CD4-positive, alpha-beta memory T cell (primary cell): ENCODE measurements around the gene DNAJA2. TPM values are rescaled to one million over a fixed set of nuclear protein-coding genes. Genes with fewer than 3 reads are reported as not detected.

ENCODE experiments used
- CTCF ChIA-PET: fragments of 350-600 bp; sonication (Branson Sonifier 250); formaldehyde crosslinking; loops from one replicate; lab custom pipeline; 2021; ENCODE audit warnings: inconsistent platforms; ENCODE audit not compliant: partially characterized antibody; lab: Charles Lee
- POLR2A ChIA-PET: fragments of 350-600 bp; sonication (Branson Sonifier 250); formaldehyde crosslinking; loops from one replicate; lab custom pipeline; 2021; ENCODE audit not compliant: partially characterized antibody; lab: Charles Lee
- DNase-seq, 5 donors: peaks; one replicate each; pipeline versions ENCODE4 v3.0.0 to v3.0.0-alpha.2; 2020 to 2022; ENCODE audit warnings: mixed read lengths in 1 of 5
- H3K27ac ChIP-seq: one replicate; pipeline ENCODE4 v1.7.0; 2013; ENCODE audit warnings: low read depth, low read length
- H3K27me3 ChIP-seq: 2 replicates; pipeline ENCODE4 v1.7.0; 2013; ENCODE audit warnings: mild to moderate bottlenecking, low read length, moderate library complexity; ENCODE audit not compliant: insufficient read depth
- H3K36me3 ChIP-seq: 2 replicates; pipeline ENCODE4 v1.7.0; 2013; ENCODE audit warnings: mild to moderate bottlenecking, low read length, moderate library complexity; ENCODE audit not compliant: insufficient read depth
- H3K4me1 ChIP-seq: 2 replicates; pipeline ENCODE4 v1.7.0; 2013; ENCODE audit warnings: mild to moderate bottlenecking, low read length, moderate library complexity; ENCODE audit not compliant: insufficient read depth
- H3K4me3 ChIP-seq, 2 donors: one replicate each; pipeline ENCODE4 v1.7.0; 2013; ENCODE audit warnings: low read length in 2 of 2, mild to moderate bottlenecking in 1 of 2
- H3K9me3 ChIP-seq, 2 donors: one replicate each; pipeline ENCODE4 v1.7.0; 2013; ENCODE audit warnings: low read length in 2 of 2, control low read depth in 1 of 2; ENCODE audit not compliant: control insufficient read depth in 1 of 2
- H3K27ac Mint-ChIP-seq, 7 donors: one replicate each; pipeline ENCODE4 v1.8.0; 2020 to 2021; ENCODE audit warnings: mixed read lengths in 7 of 7, mild to moderate bottlenecking in 6 of 7, inconsistent platforms in 3 of 7, moderate library complexity in 3 of 7
- H3K27me3 Mint-ChIP-seq, 2 donors: one replicate each; pipeline ENCODE4 v1.8.0; 2020 to 2021; ENCODE audit warnings: mixed read lengths in 2 of 2
- H3K36me3 Mint-ChIP-seq, 2 donors: one replicate each; pipeline ENCODE4 v1.8.0; 2020 to 2021; ENCODE audit warnings: mixed read lengths in 2 of 2, inconsistent platforms in 1 of 2, mild to moderate bottlenecking in 1 of 2
- H3K4me1 Mint-ChIP-seq, 4 donors: one replicate each; pipeline ENCODE4 v1.8.0; 2020 to 2021; ENCODE audit warnings: mixed read lengths in 4 of 4, mild to moderate bottlenecking in 1 of 4
- H3K4me3 Mint-ChIP-seq, 8 donors: one replicate each; pipeline ENCODE4 v1.8.0; 2020 to 2021; ENCODE audit warnings: mixed read lengths in 8 of 8, mild to moderate bottlenecking in 7 of 8, moderate library complexity in 6 of 8, inconsistent platforms in 3 of 8
- H3K9me3 Mint-ChIP-seq, 8 donors: one replicate each; pipeline ENCODE4 v1.8.0; 2020 to 2021; ENCODE audit warnings: mixed read lengths in 8 of 8, mild to moderate bottlenecking in 5 of 8, inconsistent platforms in 3 of 8, moderate library complexity in 1 of 8
- intact Hi-C: fragments of 100-400 bp; cut with micrococcal nuclease; formaldehyde crosslinking; loops from one replicate; pipeline ENCODE4 v1.15.1; 2023
- polyA plus RNA-seq, 2 donors: library from polyadenylated mRNA; unstranded; fragments of 300-500 nt; fragmentation: Illumina TruSeq; gene quantifications; one replicate each; pipeline ENCODE4 v1.2.3, GENCODE V29; 2021
- total RNA-seq, 2 experiments: library from RNA; stranded (reverse); gene quantifications; one replicate each; pipeline ENCODE4 v1.2.3, GENCODE V29; 2021

Gene DNAJA2
- total and polyA plus RNA-seq, 4 experiments from 2014 or later, result 73.2 to 95.6 (median 79.3) TPM

DNA sequence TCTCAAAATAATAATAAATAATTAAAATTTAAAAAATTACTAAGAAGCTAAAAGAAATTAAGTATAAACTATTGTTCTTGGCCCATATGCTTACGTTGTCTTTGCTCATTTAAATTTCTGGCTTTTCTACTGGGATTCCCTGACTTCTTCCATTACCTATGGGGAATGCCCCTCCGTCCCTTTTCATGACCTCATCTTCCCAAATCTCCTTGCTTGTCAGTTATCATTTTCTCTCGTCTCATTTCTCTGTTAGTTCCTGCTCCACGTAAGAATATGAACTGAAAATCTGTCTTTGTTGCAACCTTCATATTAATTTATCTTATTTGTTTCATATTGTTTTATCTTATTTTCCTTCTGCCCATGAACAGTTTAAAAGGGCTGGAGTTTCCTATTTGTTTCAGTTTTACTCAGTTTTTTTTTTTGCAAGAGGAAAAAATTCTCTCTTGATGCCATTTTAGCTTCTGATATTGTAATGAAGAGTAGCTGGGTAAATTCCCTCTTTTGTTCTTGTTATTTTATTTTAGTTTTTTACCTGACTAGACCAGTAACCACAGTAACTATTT lies 2.5 kb upstream of the DNAJA2 start:
- no peak overlapping the region for H3K27ac ChIP-seq
- H3K4me3 Mint-ChIP-seq, result peak overlapping the region in 6 of 8 donors; percentile 11 to 68 (median 36)
- peak overlapping the region; percentile 74 to 93 (median 90) for H3K27ac Mint-ChIP-seq
- no peaks in the 10 kb centered on the region for H3K9me3 ChIP-seq
- peaks cover 8 to 14% of the 10 kb centered on the region in 2 donors for H3K36me3 Mint-ChIP-seq
- ChIA-PET POLR2A (interaction anchor here (2.5 kb wide), 1 partner anchor 62 kb away, joined by 16 read pairs; no protein-coding TSS in a partner anchor), CTCF (interaction anchor here (1.1 to 2.4 kb wide), 2 partner anchors 28 to 165 kb away, joined by 3 to 5 read pairs; no protein-coding TSS in a partner anchor)
- no peaks in the 10 kb centered on the region for H3K36me3 ChIP-seq
- H3K27me3 ChIP-seq, result no peaks in the 10 kb centered on the region
- no peak for DNase-seq
- intact Hi-C loops, result no loop called here
- H3K4me3 ChIP-seq, result no peak overlapping the region
- H3K4me1 ChIP-seq, result peaks cover 40% of the 10 kb centered on the region
- H3K9me3 Mint-ChIP-seq, result no peaks in the 10 kb centered on the region
- peaks cover 27 to 51% (median 42%) of the 10 kb centered on the region in 4 donors for H3K4me1 Mint-ChIP-seq
- H3K27me3 Mint-ChIP-seq, result no peaks in the 10 kb centered on the region

DNA sequence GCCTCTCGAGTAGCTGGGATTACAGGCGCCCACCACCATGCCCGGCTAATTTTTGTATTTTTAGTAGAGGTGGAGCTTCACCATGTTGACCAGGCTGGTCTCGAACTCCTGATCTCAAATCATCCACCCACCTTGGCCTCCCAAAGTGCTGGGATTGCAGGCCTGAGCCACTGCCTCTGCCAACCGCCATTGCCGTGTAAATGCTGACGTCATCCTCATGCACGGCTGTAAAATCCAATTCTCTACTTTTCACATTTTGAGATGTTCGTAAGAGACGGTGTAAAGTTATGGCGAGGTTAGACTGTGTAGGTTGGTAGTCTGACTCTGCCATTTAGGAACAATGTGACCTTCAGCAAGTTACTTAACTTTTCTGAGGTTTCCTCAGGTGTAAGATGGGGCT lies 1.7 kb upstream of the DNAJA2 start:
- Histone ChIP-seq H3K27ac (no peak overlapping the region), H3K9me3 (no peaks in the 10 kb centered on the region), H3K27me3 (no peaks in the 10 kb centered on the region), H3K4me1 (peaks cover 46% of the 10 kb centered on the region), H3K36me3 (peaks cover 2% of the 10 kb centered on the region), H3K4me3 (no peak overlapping the region)
- no peaks in the 10 kb centered on the region for H3K9me3 Mint-ChIP-seq
- no peaks in the 10 kb centered on the region for H3K27me3 Mint-ChIP-seq
- H3K4me1 Mint-ChIP-seq, result peaks cover 28 to 56% (median 46%) of the 10 kb centered on the region in 4 donors
- ChIA-PET POLR2A (interaction anchor here (0.6 to 2.5 kb wide), 2 partner anchors 8 to 63 kb away, joined by 5 to 16 read pairs; no protein-coding TSS in a partner anchor), CTCF (interaction anchor here (0.7 to 2.4 kb wide), 4 partner anchors 27 to 166 kb away, joined by 3 to 13 read pairs (median 4); no protein-coding TSS in a partner anchor)
- intact Hi-C loops, result no loop called here
- H3K4me3 Mint-ChIP-seq, result peak overlapping the region in 2 of 8 donors; percentile 93 to 94
- peaks cover 10 to 18% of the 10 kb centered on the region in 2 donors for H3K36me3 Mint-ChIP-seq
- H3K27ac Mint-ChIP-seq, result peak overlapping the region; percentile 48 to 100 (median 99)
- no peak for DNase-seq

DNA sequence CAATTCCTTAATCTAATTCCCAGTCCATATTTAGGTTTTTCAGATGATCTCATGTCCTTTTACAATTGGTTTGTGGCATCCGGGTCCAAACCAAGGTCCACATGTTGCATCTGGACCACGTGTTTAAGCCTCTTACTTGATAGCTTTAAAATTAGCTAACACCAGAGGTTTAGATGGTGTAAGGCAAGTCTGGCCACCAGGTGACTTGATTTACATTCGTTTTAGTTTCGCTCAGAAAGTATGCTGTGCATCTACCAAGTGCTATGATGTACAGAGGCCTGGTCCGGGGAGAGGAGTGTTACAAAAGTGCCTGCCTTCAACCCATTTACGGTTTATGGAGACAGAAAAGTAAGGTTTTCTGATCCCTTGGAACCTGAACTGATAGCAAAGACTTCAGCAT lies 878 bp upstream of the DNAJA2 start:
- Mint-ChIP-seq H3K27ac (peak overlapping the region; percentile 95 to 100 (median 99)), H3K36me3 (peaks cover 12 to 23% of the 10 kb centered on the region in 2 donors), H3K27me3 (no peaks in the 10 kb centered on the region), H3K9me3 (no peaks in the 10 kb centered on the region), H3K4me1 (peaks cover 29 to 64% (median 49%) of the 10 kb centered on the region in 4 donors), H3K4me3 (peak overlapping the region; percentile 90 to 94 (median 93))
- ChIA-PET POLR2A (interaction anchor here (0.6 to 2.9 kb wide), 21 partner anchors 9 to 1649 kb away, joined by 3 to 23 read pairs (median 5); partner anchors contain the start of genes C16orf87, ITFG1, LONP2 and NETO2), CTCF (interaction anchor here (0.6 to 2.8 kb wide), 8 partner anchors 9 to 1649 kb away, joined by 3 to 13 read pairs (median 4); partner anchors contain the start of gene NETO2)
- H3K9me3 ChIP-seq, result no peaks in the 10 kb centered on the region
- no peaks in the 10 kb centered on the region for H3K27me3 ChIP-seq
- H3K4me3 ChIP-seq, result peak overlapping the region; percentile 49 to 61
- intact Hi-C loops, result loop anchor here (5.0 kb wide), 1 partner anchor 352 kb away; the partner anchor contains the start of gene SHCBP1
- H3K36me3 ChIP-seq, result peaks cover 7% of the 10 kb centered on the region
- peak in 4 of 5 donors; percentile 28 to 47 (median 37) for DNase-seq
- peak overlapping the region; percentile 91 for H3K27ac ChIP-seq
- peaks cover 54% of the 10 kb centered on the region for H3K4me1 ChIP-seq

- H3K27ac Mint-ChIP-seq, result peak overlapping the region; percentile 95 to 100 (median 99)
- H3K27me3 ChIP-seq, result no peaks in the 10 kb centered on the region
- CTCF ChIA-PET, result interaction anchor here (0.6 to 2.8 kb wide), 9 partner anchors 8 to 1650 kb away, joined by 3 to 13 read pairs (median 4); partner anchors contain the start of gene NETO2
- POLR2A ChIA-PET, result interaction anchor here (0.6 to 2.9 kb wide), 26 partner anchors 8 to 1650 kb away, joined by 3 to 23 read pairs (median 5); partner anchors contain the start of genes C16orf87, GPT2, ITFG1 and LONP2
- peak overlapping the region; percentile 90 to 94 (median 93) for H3K4me3 Mint-ChIP-seq
- peaks cover 58% of the 10 kb centered on the region for H3K4me1 ChIP-seq
- H3K36me3 Mint-ChIP-seq, result peaks cover 15 to 27% of the 10 kb centered on the region in 2 donors
- no peak for DNase-seq
- peak overlapping the region; percentile 49 to 61 for H3K4me3 ChIP-seq
- H3K27me3 Mint-ChIP-seq, result no peaks in the 10 kb centered on the region
- peaks cover 10% of the 10 kb centered on the region for H3K36me3 ChIP-seq
- no peaks in the 10 kb centered on the region for H3K9me3 Mint-ChIP-seq
- H3K27ac ChIP-seq, result peak overlapping the region; percentile 91
- intact Hi-C loops, result loop anchor here (1.0 to 5.0 kb wide), 8 partner anchors 63 to 1637 kb away; partner anchors contain the start of genes C16orf87, ITFG1, LONP2 and N4BP1
- no peaks in the 10 kb centered on the region for H3K9me3 ChIP-seq
- peaks cover 32 to 68% (median 52%) of the 10 kb centered on the region in 4 donors for H3K4me1 Mint-ChIP-seq
Measured at GRCh38 chr16:46973996-46974324, 486 bp upstream of the DNAJA2 start.

DNA sequence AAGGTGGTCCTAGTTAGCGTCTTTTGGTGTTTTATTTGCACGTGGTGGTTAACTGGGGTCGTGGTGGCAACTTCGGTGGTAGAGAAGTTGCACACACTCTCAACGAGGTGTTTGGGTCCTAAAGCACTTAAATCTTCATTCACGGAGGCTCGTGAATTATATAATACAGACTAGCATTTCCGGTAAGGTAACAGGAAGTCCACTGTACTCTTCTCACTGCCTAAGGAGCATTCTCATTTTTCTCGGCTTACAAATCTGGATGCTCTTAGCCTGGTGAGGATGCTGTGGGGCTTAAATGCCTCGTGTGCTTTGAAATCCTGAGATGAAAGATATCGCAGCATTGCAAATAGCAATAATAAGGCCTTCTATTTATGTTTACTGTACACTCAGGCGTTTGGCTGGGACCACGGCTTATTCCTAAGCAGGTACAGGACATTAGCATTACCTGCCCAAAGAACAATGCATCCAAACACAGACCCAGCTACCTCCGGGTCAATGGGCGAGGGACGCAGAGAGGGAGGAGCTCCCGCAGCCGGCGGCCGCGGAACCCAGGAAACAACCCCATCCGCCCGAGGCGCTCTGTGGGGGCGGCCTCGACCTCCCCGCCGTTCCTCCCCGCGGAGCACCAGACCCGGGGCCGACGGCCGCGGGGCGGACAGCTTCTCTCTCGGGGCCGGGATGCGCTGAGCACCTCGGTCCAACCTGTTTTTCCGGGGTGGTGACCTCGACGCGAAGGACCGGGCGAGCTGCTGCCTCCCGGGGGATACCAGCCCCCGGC lies 856 bp downstream of the DNAJA2 start:
- Histone ChIP-seq H3K27ac (peak overlapping the region; percentile 91), H3K4me3 (peak overlapping the region; percentile 85 to 95), H3K36me3 (peaks cover 24% of the 10 kb centered on the region), H3K27me3 (no peaks in the 10 kb centered on the region), H3K9me3 (no peaks in the 10 kb centered on the region), H3K4me1 (peaks cover 67% of the 10 kb centered on the region)
- ChIA-PET POLR2A (interaction anchor here (0.7 to 2.9 kb wide), 20 partner anchors 7 to 1637 kb away, joined by 3 to 23 read pairs (median 5); partner anchors contain the start of genes C16orf87, GPT2, ITFG1 and N4BP1), CTCF (interaction anchor here (1.2 to 2.8 kb wide), 3 partner anchors 10 to 170 kb away, joined by 4 to 13 read pairs (median 10); partner anchors contain the start of gene NETO2)
- Mint-ChIP-seq H3K4me1 (peaks cover 36 to 79% (median 55%) of the 10 kb centered on the region in 4 donors), H3K36me3 (peaks cover 18 to 40% of the 10 kb centered on the region in 2 donors), H3K27me3 (no peaks in the 10 kb centered on the region), H3K9me3 (no peaks in the 10 kb centered on the region), H3K27ac (peak overlapping the region; percentile 95 to 99 (median 99)), H3K4me3 (peak overlapping the region; percentile 89 to 98 (median 95))
- peak; percentile 40 to 55 (median 48) for DNase-seq
- intact Hi-C loops, result loop anchor here (1.0 to 5.0 kb wide), 8 partner anchors 65 to 1638 kb away; partner anchors contain the start of genes C16orf87, ITFG1, LONP2 and N4BP1

DNA sequence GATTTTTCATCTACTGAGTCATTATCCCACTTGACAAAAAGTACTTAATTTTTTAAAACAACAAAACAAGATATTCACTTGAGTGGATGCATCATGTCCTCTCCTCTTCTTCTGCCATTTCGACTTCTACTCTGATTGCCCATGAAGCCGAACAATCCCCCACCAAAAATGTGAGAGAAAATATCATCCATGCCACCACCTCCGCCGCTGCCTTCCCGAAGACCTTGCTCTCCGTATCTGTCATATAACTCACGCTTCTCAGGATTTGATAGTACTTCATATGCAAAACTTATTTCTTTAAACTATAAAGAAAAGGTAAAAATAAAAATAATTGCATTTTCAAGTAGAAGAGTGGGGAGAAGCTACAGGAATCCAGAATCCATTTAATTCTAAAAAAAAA lies 2.2 kb downstream of the DNAJA2 start:
- H3K36me3 Mint-ChIP-seq, result peaks cover 29 to 53% of the 10 kb centered on the region in 2 donors
- ChIA-PET POLR2A (no interaction called here), CTCF (interaction anchor here (2.0 kb wide), 1 partner anchor 23 kb away, joined by 5 read pairs; no protein-coding TSS in a partner anchor)
- Histone ChIP-seq H3K9me3 (no peaks in the 10 kb centered on the region), H3K27ac (no peak overlapping the region), H3K36me3 (peaks cover 37% of the 10 kb centered on the region), H3K4me3 (no peak overlapping the region), H3K4me1 (peaks cover 67% of the 10 kb centered on the region), H3K27me3 (no peaks in the 10 kb centered on the region)
- H3K4me3 Mint-ChIP-seq, result peak overlapping the region; percentile 5 to 72 (median 57)
- no peak for DNase-seq
- peaks cover 31 to 71% (median 53%) of the 10 kb centered on the region in 4 donors for H3K4me1 Mint-ChIP-seq
- H3K27me3 Mint-ChIP-seq, result no peaks in the 10 kb centered on the region
- H3K9me3 Mint-ChIP-seq, result no peaks in the 10 kb centered on the region
- peak overlapping the region; percentile 12 to 95 (median 77) for H3K27ac Mint-ChIP-seq
- intact Hi-C loops, result loop anchor here (5.0 kb wide), 1 partner anchor 349 kb away; the partner anchor contains the start of gene SHCBP1
